LNCaP clone FGC (cell line): ENCODE results near the gene CNOT10.
A peak's percentile ranks its signal among the peaks of the same experiment; 100 is the strongest.
"Not testable (repeated sequence)": the region's sequence is repeated elsewhere in the genome, so short reads cannot be mapped to it uniquely, and the experiment has no call there.

Experiments used
- DNase-seq: peaks from one replicate; pipeline ENCODE4 v3.0.0-alpha.2; 2011; ENCODE audit warnings: low read depth
- H3K4me3 ChIP-seq: 2 replicates; pipeline ENCODE4 v1.5.1; 2011; ENCODE audit warnings: mild to moderate bottlenecking, low read depth, low read length, control low read depth
- TF ChIP-seq, protein P1 (sequence below): IDR thresholded peaks from 2 replicates; pipeline ENCODE4 v1.5.1; 2012; ENCODE audit warnings: mild to moderate bottlenecking; ENCODE audit not compliant: control insufficient read depth, insufficient read depth; ENCODE audit errors: extremely low read depth

CNOT10 gene

DNA sequence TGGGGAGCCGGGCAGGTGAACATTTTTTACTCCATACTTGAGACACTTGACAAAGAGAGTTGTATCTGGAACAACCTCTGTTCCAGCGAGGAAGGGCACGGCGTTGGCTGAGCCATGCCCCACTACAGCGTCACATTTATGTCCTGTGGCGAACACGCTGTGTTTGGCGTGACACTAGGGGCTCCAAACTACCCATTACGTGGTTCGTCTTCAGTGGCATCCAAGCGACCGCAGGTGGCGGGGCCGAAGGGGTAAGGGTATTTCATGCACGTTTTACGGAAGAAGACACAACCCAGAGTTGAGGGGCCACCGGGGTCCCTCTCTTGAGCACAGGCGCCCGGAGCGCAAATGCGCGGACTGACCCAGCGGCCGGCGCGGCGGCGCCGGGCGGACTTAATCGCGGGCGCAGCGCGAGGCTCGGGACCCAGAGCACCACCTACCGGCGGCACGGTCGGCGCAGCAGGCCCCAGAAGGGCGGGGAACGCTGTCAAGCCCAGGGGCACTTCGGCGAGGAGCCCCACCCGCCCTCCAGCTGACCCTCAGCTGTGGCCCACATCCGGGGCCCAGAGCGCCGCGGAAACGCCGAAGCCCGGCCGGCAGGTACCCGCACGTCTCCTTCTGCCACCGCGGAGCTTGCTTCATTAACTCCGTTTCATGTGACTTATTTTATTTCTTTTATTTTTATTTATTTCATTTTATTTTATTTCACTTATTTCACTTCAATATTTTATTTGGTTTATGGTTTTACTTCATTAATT, 96.4 kb downstream of the CNOT10 start:
- DNase-seq: peak; percentile 18
- H3K4me3 ChIP-seq: peak overlapping the region; percentile 58
- TF ChIP-seq, protein P1, sequence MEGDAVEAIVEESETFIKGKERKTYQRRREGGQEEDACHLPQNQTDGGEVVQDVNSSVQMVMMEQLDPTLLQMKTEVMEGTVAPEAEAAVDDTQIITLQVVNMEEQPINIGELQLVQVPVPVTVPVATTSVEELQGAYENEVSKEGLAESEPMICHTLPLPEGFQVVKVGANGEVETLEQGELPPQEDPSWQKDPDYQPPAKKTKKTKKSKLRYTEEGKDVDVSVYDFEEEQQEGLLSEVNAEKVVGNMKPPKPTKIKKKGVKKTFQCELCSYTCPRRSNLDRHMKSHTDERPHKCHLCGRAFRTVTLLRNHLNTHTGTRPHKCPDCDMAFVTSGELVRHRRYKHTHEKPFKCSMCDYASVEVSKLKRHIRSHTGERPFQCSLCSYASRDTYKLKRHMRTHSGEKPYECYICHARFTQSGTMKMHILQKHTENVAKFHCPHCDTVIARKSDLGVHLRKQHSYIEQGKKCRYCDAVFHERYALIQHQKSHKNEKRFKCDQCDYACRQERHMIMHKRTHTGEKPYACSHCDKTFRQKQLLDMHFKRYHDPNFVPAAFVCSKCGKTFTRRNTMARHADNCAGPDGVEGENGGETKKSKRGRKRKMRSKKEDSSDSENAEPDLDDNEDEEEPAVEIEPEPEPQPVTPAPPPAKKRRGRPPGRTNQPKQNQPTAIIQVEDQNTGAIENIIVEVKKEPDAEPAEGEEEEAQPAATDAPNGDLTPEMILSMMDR: peak; percentile 95

DNA sequence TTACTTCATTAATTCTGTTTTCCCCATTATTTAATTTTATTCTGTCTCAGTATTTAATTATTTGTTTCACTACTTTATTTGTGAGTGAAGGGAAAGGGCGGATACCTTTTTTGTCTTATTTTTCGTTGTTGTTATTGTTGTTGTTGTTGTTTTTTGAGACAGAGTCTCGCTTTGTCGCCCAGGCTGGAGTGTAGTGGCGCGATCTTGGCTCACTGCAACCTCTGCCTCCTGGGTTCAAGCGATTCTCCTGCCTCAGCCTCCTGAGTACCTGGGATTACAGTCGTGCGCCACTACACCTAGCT, 96.9 kb downstream of the CNOT10 start:
- not testable (repeated sequence) for H3K4me3 ChIP-seq

DNA sequence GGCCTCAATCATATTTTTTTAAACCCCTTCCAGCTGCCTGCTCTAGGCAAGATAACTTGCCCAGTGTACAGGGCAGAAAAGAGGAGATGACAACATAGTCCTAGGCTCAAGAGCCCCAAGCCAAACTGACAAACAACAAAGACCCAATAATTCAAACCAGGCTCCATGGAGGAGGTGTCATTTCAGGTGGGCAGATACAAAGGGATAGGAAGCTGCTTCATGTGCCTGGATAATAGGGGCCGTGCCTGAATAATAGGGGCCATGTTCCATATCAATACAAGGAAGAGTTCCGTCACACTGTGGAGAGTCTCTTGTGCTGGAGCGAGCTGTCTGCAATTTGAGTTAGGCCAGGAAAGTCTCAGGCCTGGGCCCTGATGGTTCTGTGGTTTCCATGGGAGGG, 97.4 kb downstream of the CNOT10 start:
- no peak overlapping the region for H3K4me3 ChIP-seq
- TF ChIP-seq, protein P1: no peak
- DNase-seq: no peak

More for the DNA sequence above, 96.9 kb downstream of the CNOT10 start:
- DNase-seq: not testable (repeated sequence)

DNA sequence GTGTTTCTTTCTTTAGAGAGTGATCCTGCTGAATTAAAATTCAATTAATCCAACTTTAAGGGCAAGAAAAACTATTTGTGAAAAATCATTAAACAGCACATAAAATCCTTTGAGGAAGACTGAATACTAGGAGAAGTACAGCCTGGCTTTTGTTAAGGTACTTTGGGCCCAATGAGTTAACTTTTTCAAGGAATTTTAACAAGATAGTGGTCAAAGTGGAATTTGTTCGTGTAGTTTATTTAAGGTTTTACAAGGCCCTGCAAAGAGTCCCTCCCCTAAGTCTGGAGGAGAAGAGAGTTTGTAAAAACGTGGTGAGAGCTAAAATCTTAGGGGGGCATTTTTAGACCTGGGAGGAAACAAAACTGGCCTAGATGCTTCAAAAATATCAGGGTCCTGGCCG, 106.8 kb downstream of the CNOT10 start:
- no peak overlapping the region for H3K4me3 ChIP-seq
- DNase-seq: peak; percentile 8
- TF ChIP-seq, protein P1: no peak

DNA sequence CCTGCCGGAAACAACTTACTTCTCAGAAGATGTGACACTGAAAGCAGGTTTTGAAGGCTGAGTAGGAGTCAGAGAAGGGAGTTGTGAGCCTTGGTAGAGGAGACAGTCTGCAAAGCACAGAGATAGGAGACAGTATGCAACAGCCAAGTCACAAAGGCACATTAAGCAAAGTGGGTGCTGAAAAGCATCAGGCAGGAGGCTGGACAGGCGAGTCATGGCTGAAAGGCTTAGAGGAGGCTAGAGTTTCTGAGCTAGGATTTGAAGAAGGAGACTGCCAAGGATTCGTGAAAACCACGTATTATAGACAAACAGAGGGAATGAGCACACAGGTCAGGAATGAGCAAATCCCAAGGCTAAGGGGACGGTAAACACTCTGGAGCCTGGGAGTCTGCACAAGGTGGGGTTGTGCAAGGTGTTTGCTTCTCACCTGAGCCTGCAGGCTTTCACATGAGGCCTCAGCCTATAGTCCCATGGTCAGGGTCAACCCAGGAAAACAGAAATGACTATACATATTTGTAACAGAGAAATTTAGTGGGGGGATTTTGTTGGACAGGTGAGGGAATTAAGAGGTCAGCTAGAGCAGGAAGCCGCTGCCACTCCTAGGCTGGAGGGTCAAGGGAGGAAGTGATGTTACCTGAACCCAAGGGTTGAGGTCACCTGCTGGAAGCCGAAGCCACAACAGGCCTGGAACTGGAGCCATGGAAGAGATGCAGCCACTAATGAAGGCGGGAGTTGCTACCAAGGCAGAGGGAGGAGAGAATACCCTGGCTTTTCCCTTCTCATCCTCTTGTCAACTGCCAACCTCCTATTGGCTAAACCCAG, 109.7 kb downstream of the CNOT10 start:
- no peak for DNase-seq
- TF ChIP-seq, protein P1: no peak
- H3K4me3 ChIP-seq: no peak overlapping the region

DNA sequence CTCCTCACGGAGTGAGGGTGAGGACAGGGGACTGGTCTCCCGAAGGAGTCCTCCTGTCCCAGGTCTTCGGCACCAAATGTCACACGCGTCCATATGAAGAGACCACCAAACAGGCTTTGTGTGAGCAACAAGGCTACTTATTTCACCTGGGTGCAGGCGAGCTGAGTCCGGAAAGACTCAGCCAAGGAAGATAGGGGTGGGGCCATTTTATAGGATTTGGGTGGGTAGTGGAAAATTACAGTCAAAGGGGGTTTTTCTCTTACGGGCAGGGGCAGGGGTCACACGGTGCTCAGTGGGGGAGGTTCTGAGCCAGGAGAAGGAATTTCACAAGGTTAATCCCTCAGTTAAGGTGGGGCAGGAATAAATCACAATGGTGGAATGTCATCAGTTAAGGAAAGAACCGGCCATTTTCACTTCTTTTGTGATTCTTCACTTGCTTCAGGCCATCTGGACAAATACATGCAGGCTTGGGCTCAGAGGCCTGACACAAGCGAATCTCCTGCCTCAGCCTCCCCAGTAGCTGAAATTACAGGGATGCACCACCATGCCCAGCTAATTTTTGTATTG, 111.5 kb downstream of the CNOT10 start:
- not testable (repeated sequence) for H3K4me3 ChIP-seq

DNA sequence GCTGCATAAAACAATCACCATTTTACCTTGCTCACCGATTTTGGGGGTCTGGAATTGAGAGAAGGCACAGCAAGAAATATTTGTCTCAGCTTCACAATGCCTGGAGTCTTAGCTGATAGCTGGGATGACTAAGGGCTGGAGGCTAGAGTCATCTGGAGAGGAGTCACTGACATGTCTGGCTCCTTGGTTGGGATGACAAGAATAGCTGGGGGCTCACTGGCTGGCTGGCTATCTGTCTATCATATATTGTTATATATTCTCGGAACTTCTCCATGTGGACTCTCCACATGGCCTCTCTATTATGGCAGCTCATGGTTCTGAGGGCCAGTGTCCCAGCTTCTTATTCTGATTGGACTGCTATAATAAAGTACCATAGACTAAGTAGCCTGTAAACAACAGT, 112.8 kb downstream of the CNOT10 start:
- TF ChIP-seq, protein P1: no peak

More for the DNA sequence above, 111.5 kb downstream of the CNOT10 start:
- not testable (repeated sequence) for DNase-seq

DNA sequence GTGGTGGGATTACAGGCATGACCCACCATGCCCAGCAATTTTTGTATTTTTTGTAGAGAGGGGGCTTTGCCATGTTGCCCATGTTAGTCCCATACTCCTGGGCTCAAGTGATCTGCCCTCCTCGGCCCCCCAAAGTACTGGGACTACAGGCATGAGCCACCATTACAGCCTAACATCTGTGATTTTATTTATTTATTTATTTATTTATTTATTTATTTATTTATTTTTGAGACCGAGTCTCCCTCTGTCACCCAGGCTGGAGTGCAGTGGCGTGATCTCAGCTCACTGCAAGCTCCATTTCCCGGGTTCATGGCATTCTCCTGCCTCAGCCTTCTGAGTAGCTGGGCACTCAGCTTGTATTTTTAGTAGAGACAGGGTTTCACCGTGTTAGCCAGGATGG, 116.5 kb downstream of the CNOT10 start:
- not testable (repeated sequence) for H3K4me3 ChIP-seq, DNase-seq

More for the DNA sequence above, 112.8 kb downstream of the CNOT10 start:
- H3K4me3 ChIP-seq: no peak overlapping the region
- DNase-seq: no peak
